NK-92 treated with Interleukin-12 subunit alpha and Interleukin-12 subunit beta, amount 100 ng/mL, for 24 hours (cell line): Measurements from ENCODE around the gene SELE.
A peak's percentile ranks its signal among the peaks of the same experiment; 100 is the strongest.
"Not testable (repeated sequence)": the region's sequence is repeated elsewhere in the genome, so short reads cannot be mapped to it uniquely, and the experiment has no call there.

Experiments
- DNase-seq: peaks from one replicate; lab custom pipeline; 2025; lab: John Stamatoyannopoulos, UW

Gene SELE

DNA sequence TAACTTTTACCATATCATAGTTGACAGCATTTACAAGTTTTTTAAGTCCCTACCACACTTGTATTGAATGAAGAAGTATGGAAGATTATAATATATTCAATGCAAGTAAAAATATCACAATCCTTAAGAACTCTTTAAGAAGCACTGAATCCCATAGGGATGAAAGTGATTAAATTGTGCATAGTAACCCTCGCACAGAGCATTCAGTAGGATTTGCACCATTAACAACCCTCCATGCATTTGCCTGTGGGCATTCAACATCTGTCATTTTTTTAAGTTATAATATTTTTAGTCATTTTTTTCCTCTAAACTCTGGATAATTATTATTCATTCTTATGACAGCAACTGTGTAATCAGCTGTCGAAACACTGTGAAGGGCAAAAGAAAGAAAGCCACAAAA, 10.1 kb downstream of the SELE start:
- no peak for DNase-seq

DNA sequence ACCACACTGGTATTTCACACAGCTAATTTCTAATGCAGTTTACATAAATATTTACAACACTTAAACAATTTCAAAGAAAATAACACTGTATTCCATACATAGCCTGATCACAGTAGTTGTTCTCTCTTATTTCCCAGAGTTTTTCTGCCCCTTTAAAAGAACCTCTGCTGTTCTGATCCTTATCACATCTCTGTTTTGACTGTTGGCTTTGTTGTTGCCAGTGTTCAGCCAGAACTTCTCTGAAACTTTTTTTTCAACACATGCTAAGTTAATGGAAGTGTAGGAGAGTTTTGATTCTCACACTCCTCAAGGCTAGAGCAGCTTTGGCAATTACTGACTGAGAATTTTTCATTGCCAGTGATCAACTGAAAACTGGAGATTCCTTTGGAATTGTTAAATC, 11.1 kb downstream of the SELE start:
- DNase-seq, result no peak

DNA sequence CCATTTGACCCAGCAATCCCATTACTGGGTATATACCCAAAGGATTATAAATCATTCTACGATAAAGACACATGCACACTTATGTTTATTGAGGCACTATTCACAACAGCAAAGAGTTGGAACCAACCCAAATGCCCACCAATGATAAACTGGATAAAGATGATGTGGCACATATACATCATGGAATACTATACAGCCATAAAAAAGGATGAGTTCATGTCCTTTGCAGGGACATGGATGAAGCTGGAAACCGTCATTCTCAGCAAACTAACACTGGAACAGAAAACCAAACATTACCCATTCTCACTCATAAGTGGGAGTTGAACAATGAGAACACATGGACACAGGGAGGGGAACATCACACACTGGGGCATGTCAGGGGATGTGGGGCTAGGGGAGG, 18.8 kb downstream of the SELE start:
- not testable (repeated sequence) for DNase-seq

DNA sequence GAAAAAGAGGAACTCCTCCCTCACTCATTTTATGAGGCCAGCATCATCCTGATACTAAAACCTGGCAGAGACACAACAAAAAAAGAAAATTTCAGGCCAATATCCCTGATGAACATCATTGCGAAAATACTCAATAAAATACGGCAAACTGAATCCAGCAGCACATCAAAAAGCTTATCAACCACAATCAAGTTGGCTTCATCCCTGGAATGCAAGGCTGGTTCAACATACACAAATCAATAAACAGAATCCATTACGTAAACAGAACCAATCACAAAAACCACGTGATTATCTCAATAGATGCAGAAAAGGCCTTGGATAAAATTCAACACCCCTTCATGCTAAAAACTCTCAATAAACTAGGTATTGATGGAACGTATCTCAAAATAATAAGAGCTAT, 20.8 kb downstream of the SELE start:
- not testable (repeated sequence) for DNase-seq

DNA sequence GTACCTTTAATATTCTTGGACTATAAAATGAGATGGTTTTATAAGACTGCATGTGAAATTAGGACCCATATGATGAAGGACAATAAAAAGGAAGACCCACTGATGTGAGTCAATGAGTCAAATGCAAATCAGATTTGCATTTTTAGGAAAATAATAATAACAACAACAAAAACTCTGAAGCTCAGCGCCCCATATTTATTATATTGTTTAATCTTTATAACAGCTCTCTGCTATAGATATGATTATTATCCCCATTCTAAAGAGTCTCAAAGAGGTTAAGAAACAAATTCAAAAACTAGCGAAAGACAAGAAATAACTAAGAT, 21.6 kb downstream of the SELE start:
- DNase-seq, result no peak

DNA sequence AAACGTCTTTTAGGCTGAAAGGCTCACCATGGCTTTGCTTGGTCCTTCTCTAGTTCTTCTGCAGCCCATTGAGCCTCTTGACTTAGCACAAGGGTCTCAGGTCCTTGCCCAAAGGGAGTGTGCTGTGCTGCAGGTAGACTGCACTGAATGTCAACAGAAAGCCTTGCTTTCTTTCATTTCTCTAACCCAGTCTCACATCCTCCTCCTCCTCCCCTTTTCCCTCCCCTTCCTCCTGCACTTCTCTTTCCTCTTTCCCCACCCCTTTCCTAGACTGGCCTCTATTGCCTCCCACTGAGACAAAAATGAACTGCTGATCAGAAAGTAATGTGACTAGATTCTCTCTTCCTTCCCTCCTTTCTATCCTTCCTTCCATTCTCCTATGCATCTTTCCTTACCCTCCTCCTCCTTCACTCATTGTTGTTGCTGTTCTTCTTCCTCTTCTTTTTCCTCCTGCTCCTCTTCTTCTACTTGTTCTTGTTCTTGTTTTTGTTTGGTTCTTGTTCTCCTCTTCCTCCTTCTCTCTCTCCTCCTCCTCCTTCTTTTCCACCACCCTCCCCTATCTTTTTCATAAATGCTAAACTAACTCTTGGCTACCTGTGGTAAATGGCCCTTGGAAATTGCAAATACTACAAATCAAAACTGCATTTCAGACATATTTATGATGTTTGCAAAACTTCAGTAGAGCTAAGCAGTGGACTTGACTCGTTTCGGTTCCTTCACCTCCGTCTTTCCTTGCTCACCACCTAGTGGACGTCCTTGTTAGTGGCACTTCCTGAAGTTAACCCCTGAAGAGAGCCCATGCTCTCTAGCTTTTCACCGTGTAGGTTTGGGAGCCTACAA, 22.2 kb downstream of the SELE start, which contains the start of gene SELL:
TSS of gene SELL (minus strand) at position 152 of the 840 bp plus-strand sequence. CDS start at position 30, 122 bp downstream.
- DNase-seq, result peak; percentile 14

DNA sequence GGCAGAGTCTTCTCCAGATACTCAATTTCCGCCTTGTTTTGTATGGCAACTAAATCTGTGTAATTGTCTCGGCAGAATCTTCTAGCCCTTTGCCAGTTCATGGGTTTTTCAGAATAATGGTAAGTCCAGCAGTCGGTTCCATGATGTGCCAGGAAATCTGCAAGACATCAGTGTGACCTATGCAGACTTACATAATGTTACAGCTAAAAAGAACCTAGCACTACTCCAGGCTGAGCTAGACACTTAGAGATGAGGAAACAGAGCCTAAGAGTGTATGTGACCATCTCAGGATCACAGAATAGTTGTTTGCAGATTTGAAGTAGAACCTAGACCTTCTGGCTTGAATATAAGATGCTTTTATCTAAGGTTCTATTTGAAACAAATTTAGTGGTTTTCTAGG, 25.2 kb downstream of the SELE start:
- no peak for DNase-seq

DNA sequence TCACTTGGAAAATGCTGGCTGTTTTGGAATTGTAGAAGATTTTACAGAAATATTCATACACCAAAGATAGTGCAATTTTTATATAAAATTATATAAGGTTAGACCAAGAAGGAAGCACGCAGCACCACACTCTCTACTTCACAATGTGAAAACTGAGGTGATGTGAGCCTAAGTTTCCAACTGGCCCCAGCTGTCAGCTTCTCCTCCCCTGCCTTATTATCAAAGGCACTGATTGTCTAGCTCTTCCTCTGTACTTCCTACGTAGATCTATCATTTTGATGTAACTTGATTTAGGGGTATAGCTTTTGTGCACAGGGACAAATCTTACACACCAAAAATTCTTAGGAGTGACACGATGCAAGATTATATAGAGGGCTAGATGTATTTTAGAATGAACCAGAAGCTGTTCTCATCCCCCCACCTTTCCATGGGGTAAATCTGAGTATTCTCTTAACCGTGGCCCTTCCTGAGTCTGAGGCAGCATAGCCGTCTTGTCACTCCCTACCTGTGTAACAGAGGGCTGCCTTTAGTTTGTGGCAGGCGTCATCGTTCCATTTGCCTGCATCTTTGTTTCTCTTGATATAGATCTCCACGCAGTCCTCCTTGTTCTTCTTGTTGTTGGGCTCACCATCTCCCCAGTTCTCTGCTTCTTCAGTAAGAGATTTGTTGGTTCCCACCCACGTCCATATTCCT, 25.8 kb downstream of the SELE start:
- no peak for DNase-seq

DNA sequence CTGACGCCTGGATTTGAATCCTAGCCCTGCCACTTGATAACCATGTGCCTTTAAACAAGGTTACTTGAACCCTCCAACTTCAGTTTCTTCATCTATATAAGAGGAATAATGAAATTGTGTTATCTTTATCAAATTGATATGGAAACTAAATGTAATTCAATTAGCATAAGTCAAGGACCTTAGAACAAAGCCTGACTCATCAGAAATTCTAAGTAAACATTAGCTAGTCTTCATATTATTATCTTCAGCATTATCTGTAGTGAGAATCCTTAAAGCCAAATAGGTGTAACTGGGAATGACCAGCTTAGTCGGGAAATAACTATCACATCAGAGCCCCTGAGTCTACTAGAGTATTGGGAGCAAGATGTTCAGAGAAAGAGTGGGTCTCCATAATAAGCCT, 29.1 kb downstream of the SELE start:
- no peak for DNase-seq

DNA sequence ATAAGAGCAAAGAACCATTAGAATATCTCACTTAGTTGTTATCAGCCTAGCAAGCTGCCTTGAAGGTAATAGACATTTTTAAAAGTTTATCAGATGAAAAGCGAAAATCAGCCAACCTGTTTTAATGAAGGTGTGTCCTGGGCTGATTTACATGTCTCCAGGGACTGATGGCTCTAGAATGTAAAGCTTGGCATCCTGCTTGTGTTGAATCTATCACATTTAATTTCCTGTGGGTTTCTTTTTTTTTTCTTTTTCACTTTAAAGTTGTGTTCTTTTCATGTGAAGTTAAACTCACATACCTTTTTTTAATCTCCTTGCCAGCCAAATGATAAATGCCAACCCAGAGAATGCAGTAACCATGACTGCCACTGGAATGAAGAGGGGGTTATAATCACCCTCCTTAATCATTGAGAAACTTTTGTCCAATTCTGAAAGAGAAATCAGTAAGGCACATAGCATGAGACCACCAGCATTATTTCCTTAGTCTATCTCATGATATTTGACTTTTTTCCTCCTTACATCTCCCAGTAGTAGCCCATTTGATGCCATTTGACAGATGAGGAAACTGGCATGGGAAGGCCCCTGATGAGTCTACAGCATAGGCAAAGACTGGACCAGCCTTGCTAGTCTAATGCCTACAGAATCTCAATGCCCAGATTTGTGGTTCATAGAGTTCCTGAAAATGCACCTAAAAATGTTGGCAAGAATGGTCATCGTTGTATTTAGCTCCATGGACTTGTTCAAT, 32.4 kb downstream of the SELE start:
- DNase-seq, result no peak

DNA sequence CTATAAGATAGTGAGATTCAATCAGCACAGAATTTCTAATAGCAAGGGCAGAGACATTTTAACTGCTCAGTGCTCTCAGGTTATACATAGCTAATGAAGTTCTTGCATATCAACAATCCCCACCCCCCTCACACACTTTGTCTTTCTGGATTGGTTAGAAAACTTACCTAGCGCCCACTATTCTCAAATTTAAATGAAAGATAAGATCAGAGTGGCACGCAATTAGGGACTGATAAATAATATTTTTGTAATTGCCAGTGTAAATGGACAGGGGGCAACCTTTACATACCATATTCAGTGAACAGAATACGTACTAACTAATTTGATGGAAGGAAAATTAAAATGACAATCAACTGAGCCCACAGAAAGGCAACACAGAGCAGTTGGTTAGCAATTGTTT, 34.2 kb downstream of the SELE start:
- DNase-seq, result no peak

DNA sequence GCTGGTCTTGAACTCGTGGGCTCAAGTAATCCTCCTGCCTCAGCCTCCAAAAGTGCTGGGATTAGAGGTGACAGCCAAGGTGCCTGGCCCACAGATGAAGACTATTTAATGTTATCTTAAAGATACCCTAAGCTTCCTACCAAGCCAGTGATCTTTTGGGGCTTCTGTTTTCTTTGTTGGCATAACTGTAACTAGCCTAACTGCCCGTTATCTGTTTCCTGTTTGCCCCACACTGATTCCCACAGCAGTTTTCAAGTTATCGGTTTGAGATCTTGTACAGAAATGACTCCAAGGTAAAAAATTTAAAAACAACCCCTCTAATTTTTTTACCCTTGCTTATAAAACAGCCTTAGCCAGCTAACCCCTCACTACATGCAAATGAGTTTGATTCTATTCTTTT, 34.9 kb downstream of the SELE start:
- no peak for DNase-seq

DNA sequence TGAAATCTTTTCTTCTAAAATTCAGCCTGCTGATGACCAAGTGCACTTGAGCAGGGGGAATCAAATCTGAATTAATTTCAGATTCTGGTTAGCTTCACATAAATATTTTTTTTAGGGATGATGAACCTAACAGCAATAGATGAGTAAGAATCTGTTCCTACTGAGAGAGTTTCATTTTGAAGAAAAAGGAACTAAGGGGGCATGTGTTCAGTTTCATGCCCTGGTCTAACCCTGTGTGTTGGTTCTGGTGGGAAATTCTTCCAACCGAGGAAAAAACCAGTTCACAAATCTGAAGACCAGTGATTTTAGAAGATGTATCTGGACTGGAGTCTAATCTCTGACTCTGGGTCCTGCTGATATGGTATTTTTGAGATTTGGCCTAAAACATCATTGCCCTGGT, 36.1 kb downstream of the SELE start:
- DNase-seq, result no peak

DNA sequence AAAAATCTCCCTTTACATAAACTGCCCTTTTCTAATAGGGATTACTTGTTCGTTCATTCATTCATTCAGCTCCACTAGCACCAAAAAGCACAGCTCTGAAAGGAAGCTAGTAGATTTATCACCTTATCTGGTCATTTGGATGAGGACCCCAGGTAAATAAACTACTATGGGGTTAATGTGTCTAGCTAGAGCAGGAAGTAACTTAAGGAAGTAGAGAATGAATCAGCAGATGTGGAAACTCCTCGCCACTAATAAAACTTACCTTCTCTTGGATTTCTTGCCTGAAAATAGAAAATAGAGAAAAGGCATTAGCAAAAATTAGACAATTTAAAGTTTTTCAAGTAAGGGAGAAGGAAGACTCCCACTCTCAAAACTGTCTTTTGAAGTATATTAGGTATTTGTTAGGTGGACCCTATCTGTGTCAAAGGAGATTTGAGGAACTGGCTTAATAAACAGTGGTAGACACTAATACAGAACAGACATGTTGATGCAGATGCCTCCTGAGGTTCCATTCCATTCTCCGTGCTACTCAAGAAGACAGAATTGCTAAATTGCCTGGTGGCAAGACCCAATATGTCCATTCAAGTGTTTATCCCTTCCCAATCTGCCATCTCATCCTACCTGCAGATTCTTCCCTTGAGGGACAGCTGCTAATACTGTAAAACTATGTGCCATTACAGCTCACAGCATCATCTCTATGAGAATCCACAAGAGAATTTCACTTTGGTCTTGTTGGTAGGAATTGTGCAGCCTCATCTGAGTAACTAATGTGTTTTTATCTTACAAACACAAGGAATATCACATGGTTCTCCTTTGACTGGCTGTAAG, 37.4 kb downstream of the SELE start:
- no peak for DNase-seq

DNA sequence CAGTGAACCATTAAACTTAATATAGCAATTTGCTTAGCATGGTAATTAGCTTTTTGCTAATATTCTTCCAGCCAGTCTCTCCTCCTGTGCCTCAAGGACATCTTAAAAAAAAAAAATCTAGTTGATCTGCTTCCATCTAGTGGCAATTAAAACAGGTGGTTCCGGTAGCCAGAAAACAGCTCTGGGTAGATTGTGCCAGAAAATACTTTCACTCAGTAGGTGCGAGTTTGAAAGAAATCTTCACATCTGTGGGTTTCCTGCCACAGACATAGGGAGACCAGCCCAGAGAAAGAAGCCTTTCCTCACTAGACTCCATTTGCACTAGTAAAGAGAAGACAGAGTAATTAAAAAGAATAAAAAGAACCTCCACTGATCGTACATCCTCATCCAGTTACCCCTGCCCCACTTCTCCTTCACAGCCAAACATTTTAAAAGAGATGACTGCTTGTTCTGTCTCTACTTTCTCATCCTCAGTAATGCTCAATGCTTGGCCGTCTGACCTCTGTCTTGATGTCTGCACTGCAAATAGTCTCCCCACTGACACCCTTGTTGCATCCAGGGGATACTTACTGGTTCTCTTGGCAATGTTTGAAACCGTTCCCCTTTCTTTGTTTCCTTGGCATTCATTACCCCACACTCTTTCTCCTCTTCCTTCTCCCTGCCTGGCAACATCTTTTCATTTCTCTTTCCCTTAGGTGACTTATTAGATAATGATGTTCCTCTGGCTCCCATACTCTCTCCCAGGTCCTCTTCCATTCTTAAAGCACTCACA, 39.4 kb downstream of the SELE start:
- DNase-seq, result no peak

DNA sequence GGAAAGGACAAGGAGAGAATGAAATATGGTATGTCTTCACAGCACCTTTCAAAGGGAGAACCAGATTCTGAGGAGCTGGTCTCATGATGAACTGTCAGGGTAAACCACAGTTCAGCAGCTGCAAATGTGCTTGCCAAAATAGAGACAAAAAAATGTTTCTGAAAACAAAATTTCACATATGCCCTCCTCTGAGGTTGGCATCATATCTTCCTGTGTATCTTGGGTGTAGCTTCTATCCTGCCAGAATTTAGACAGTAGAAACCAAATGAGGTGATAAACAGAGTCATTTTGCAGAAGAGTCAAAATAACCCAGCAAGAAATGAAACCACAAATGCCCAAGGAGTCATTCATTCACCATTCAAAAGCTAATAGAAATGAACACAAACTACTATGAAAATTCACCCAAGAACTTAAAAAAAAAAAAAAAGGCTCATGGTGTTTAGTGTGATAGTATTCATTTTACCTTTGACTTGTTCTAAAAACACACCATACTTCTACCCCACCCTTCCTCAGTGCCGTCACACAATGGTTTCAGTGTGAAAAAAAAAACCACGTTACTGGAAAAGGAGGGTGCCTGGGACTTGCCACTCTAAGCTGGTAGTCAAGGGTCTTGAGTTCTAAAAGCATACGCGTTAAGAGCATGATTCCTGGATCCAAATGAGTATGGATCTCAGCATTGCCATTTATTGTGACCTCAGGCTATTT, 41.0 kb downstream of the SELE start:
- DNase-seq, result no peak

DNA sequence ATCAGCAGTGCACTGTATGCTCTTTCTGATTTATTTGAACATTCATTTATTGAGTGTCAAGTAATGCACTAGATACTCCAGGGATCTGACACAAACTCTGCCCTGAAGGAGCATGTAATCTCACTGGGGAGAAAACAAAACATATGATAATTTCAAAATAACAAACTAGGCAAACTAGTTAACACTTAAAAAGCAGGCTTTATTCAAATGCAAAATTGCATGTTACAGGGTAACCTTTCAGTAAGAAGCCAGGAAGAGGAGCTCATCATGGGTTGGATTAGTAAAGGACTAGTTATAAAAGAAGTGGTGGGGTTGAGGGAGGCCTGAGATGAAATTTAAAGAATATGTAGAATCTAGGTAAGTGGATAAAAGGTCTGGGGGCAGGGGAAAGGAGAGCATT, 43.4 kb downstream of the SELE start:
- DNase-seq, result no peak

DNA sequence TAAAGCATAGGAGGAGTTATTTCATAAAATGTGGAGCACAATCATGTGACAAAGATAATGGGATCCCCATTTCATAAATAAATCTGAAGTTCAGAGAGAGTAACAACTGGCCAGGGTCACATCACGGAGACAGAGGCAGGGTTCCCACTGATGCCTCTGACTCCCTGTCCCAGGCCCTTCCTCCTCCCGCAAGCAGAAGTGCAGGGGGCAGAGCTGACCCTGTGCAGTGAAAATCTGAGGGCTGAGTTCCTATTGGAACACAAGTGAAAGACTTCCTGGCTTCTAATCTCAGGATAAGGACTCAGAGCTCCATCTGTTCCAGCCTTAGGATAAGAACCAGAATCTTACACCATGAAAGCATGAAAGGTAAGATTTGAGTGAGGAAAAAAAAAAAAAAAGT, 44.5 kb downstream of the SELE start:
- DNase-seq, result no peak

DNA sequence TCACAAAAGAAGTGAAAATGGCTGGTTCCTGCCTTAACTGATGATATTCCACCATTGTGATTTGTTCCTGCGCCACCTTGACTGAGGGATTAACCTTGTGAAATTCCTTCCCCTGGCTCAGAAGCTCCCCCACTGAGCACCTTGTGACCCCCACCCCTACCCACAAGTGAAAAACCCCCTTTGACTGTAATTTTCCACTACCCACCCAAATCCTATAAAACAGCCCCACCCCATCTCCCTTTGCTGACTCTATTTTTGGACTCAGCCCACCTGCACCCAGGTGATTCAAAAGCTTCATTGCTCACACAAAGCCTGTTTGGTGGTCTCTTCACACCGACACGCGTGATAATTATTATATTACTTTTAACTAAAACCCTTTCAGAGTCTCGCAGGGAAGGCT, 45.5 kb downstream of the SELE start:
- DNase-seq, result not testable (repeated sequence)

DNA sequence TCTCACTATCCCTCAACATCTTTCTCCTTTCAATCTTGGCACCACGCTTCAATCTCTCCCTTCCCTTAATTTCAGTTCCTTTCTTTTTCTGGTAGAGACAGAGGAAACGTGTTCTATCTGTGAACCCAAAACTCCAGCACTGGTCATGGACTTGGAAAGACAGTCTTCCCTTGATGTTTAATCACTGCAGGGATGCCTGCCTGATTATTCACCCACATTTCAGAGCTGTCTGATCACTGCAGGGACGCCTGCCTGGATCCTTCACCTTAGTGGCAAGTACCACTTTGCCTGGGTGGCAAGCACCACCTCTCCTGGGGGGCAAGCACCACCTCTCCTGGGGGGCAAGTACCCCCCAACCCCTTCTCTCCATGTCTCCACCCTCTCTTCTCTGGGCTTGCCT, 50.2 kb downstream of the SELE start:
- DNase-seq, result no peak

DNA sequence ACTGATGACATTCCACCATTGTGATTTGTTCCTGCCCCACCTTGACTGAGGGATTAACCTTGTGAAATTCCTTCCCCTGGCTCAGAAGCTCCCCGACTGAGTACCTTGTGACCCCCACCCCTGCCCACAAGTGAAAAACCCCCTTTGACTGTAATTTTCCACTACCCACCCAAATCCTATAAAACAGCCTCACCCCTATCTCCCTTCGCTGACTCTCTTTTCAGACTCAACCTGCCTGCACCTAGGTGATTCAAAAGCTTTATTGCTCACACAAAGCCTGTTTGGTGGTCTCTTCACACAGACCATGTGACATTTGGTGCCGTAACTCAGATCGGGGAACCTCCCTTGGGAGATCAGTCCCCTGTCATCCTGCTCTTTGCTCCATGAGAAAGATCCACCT, 50.7 kb downstream of the SELE start:
- DNase-seq, result not testable (repeated sequence)
